Activated CD4-positive, alpha-beta T cell treated with anti-CD3 and anti-CD28 coated beads for 36 hours (primary cell): ENCODE data around the gene PRR16. TPM values are rescaled to one million over a fixed set of nuclear protein-coding genes. Genes with fewer than 3 reads are reported as not detected.

Experiments
- ATAC-seq: fragments of 200-7000 bp; cut with Tn5 transposase; one replicate; pipeline ENCODE4 v1.10.0; 2021; ENCODE audit warnings: mild to moderate bottlenecking, moderate library complexity
- CTCF ChIA-PET: fragments of 350-600 bp; sonication (Branson Sonifier 250); formaldehyde crosslinking; loops from one replicate; lab custom pipeline; 2021; ENCODE audit warnings: antibody characterized with exemption; lab: Charles Lee
- POLR2A ChIA-PET: fragments of 350-600 bp; sonication (Branson Sonifier 250); formaldehyde crosslinking; loops from one replicate; lab custom pipeline; 2021; ENCODE audit warnings: antibody characterized with exemption, inconsistent platforms; lab: Charles Lee
- DNase-seq: peaks from one replicate; pipeline ENCODE4 v3.0.0-alpha.2; 2020
- H3K27ac Mint-ChIP-seq: one replicate; pipeline ENCODE4 v1.8.0; 2021; ENCODE audit warnings: mixed read lengths
- H3K27me3 Mint-ChIP-seq: one replicate; pipeline ENCODE4 v1.8.0; 2021; ENCODE audit warnings: mixed read lengths
- H3K36me3 Mint-ChIP-seq: one replicate; pipeline ENCODE4 v1.8.0; 2021; ENCODE audit warnings: low read depth, mixed read lengths
- H3K4me1 Mint-ChIP-seq: one replicate; pipeline ENCODE4 v1.8.0; 2021; ENCODE audit warnings: mixed read lengths
- H3K4me3 Mint-ChIP-seq: one replicate; pipeline ENCODE4 v1.8.0; 2021; ENCODE audit warnings: mild to moderate bottlenecking, moderate library complexity, mixed read lengths
- H3K9me3 Mint-ChIP-seq: one replicate; pipeline ENCODE4 v1.8.0; 2021; ENCODE audit warnings: low read depth, mixed read lengths
- intact Hi-C, 2 experiments: fragments of 100-400 bp; cut with DNase I in 1 of 2; cut with micrococcal nuclease in 1 of 2; formaldehyde crosslinking; loops; one replicate each; pipeline versions ENCODE4 v1.14.2 to v1.15.1; 2022 to 2024; cut with DNase I, micrococcal nuclease
- total RNA-seq, 2 experiments: library from RNA; stranded (reverse); gene quantifications; one replicate each; pipeline ENCODE4 v1.2.3, GENCODE V29; 2021

Gene PRR16
- total RNA-seq, 2 experiments from 2014 or later: not detected

GRCh38 chr5:120591911-120592310, 127.8 kb downstream of the PRR16 start:
- H3K9me3 Mint-ChIP-seq: peaks cover 2% of the 10 kb centered on the region
- DNase-seq (no peak), ATAC-seq (no peak)
- ChIA-PET CTCF (no interaction called here), POLR2A (interaction anchor here (0.6 kb wide), 1 partner anchor 955 kb away, joined by 5 read pairs; no protein-coding TSS in a partner anchor)
- no peaks in the 10 kb centered on the region for H3K36me3 Mint-ChIP-seq
- H3K27me3 Mint-ChIP-seq: no peaks in the 10 kb centered on the region
- no peak overlapping the region for H3K4me3 Mint-ChIP-seq
- H3K4me1 Mint-ChIP-seq: no peaks in the 10 kb centered on the region
- H3K27ac Mint-ChIP-seq: no peak overlapping the region
- intact Hi-C loops: no loop called here

GRCh38 chr5:120599576-120599975, 135.5 kb downstream of the PRR16 start:
- Mint-ChIP-seq H3K9me3 (peaks cover 10% of the 10 kb centered on the region), H3K4me3 (no peak overlapping the region), H3K4me1 (no peaks in the 10 kb centered on the region), H3K27me3 (no peaks in the 10 kb centered on the region), H3K36me3 (no peaks in the 10 kb centered on the region), H3K27ac (no peak overlapping the region)
- POLR2A ChIA-PET: no interaction called here
- ATAC-seq: no peak
- CTCF ChIA-PET: no interaction called here
- intact Hi-C loops: no loop called here
- DNase-seq: no peak

- Mint-ChIP-seq H3K27me3 (no peaks in the 10 kb centered on the region), H3K36me3 (no peaks in the 10 kb centered on the region), H3K9me3 (peaks cover 11% of the 10 kb centered on the region), H3K27ac (no peak overlapping the region), H3K4me3 (no peak overlapping the region), H3K4me1 (no peaks in the 10 kb centered on the region)
- POLR2A ChIA-PET: no interaction called here
- intact Hi-C loops: no loop called here
- CTCF ChIA-PET: no interaction called here
- no peak for ATAC-seq
- DNase-seq: no peak
Observed at GRCh38 chr5:120600639-120601038, 136.5 kb downstream of the PRR16 start.

GRCh38 chr5:120602033-120602432, 137.9 kb downstream of the PRR16 start:
- ChIA-PET CTCF (no interaction called here), POLR2A (no interaction called here)

GRCh38 chr5:120604884-120605283, 140.8 kb downstream of the PRR16 start:
- H3K36me3 Mint-ChIP-seq: no peaks in the 10 kb centered on the region
- DNase-seq (no peak), ATAC-seq (no peak)
- peaks cover 11% of the 10 kb centered on the region for H3K9me3 Mint-ChIP-seq
- no peak overlapping the region for H3K4me3 Mint-ChIP-seq
- POLR2A ChIA-PET: no interaction called here
- intact Hi-C loops: no loop called here
- CTCF ChIA-PET: no interaction called here
- no peak overlapping the region for H3K27ac Mint-ChIP-seq
- no peaks in the 10 kb centered on the region for H3K27me3 Mint-ChIP-seq
- no peaks in the 10 kb centered on the region for H3K4me1 Mint-ChIP-seq

More at GRCh38 chr5:120602033-120602432, 137.9 kb downstream of the PRR16 start:
- DNase-seq (no peak), ATAC-seq (no peak)
- Mint-ChIP-seq H3K36me3 (no peaks in the 10 kb centered on the region), H3K4me3 (no peak overlapping the region), H3K4me1 (no peaks in the 10 kb centered on the region), H3K27me3 (no peaks in the 10 kb centered on the region), H3K9me3 (peaks cover 11% of the 10 kb centered on the region), H3K27ac (no peak overlapping the region)
- intact Hi-C loops: no loop called here

- DNase-seq (no peak), ATAC-seq (no peak)
- H3K27me3 Mint-ChIP-seq: no peaks in the 10 kb centered on the region
- no peaks in the 10 kb centered on the region for H3K36me3 Mint-ChIP-seq
- ChIA-PET POLR2A (no interaction called here), CTCF (no interaction called here)
- H3K4me1 Mint-ChIP-seq: no peaks in the 10 kb centered on the region
- no peak overlapping the region for H3K4me3 Mint-ChIP-seq
- no peak overlapping the region for H3K27ac Mint-ChIP-seq
- intact Hi-C loops: no loop called here
- peaks cover 11% of the 10 kb centered on the region for H3K9me3 Mint-ChIP-seq
Observed at GRCh38 chr5:120605325-120606079, 141.4 kb downstream of the PRR16 start.

GRCh38 chr5:120609570-120609969, 145.5 kb downstream of the PRR16 start:
- DNase-seq (no peak), ATAC-seq (no peak)
- Mint-ChIP-seq H3K36me3 (no peaks in the 10 kb centered on the region), H3K9me3 (peaks cover 1% of the 10 kb centered on the region), H3K4me1 (no peaks in the 10 kb centered on the region), H3K27ac (no peak overlapping the region), H3K27me3 (no peaks in the 10 kb centered on the region), H3K4me3 (no peak overlapping the region)
- ChIA-PET CTCF (no interaction called here), POLR2A (interaction anchor here (0.6 kb wide), 1 partner anchor 714 kb away, joined by 3 read pairs; no protein-coding TSS in a partner anchor)
- intact Hi-C loops: no loop called here

- ChIA-PET CTCF (no interaction called here), POLR2A (no interaction called here)
- Mint-ChIP-seq H3K27me3 (no peaks in the 10 kb centered on the region), H3K4me1 (no peaks in the 10 kb centered on the region), H3K36me3 (no peaks in the 10 kb centered on the region), H3K27ac (no peak overlapping the region), H3K9me3 (no peaks in the 10 kb centered on the region), H3K4me3 (no peak overlapping the region)
- ATAC-seq: no peak
- DNase-seq: no peak
- intact Hi-C loops: no loop called here
Observed at GRCh38 chr5:120610145-120610544, 146.0 kb downstream of the PRR16 start.

- no peak overlapping the region for H3K4me3 Mint-ChIP-seq
Observed at GRCh38 chr5:120613729-120614128, 149.6 kb downstream of the PRR16 start.

GRCh38 chr5:120614531-120615180, 150.6 kb downstream of the PRR16 start:
- intact Hi-C loops: no loop called here
- H3K9me3 Mint-ChIP-seq: peaks cover 1% of the 10 kb centered on the region
- ATAC-seq (no peak), DNase-seq (no peak)
- no peak overlapping the region for H3K4me3 Mint-ChIP-seq
- H3K27ac Mint-ChIP-seq: no peak overlapping the region
- H3K4me1 Mint-ChIP-seq: no peaks in the 10 kb centered on the region
- H3K27me3 Mint-ChIP-seq: no peaks in the 10 kb centered on the region
- POLR2A ChIA-PET: no interaction called here
- no peaks in the 10 kb centered on the region for H3K36me3 Mint-ChIP-seq
- CTCF ChIA-PET: no interaction called here

More at GRCh38 chr5:120613729-120614128, 149.6 kb downstream of the PRR16 start:
- ChIA-PET POLR2A (no interaction called here), CTCF (no interaction called here)
- no peak for ATAC-seq
- H3K36me3 Mint-ChIP-seq: no peaks in the 10 kb centered on the region
- intact Hi-C loops: no loop called here
- H3K9me3 Mint-ChIP-seq: peaks cover 1% of the 10 kb centered on the region
- no peaks in the 10 kb centered on the region for H3K4me1 Mint-ChIP-seq
- no peaks in the 10 kb centered on the region for H3K27me3 Mint-ChIP-seq
- DNase-seq: no peak
- no peak overlapping the region for H3K27ac Mint-ChIP-seq

- Mint-ChIP-seq H3K27me3 (no peaks in the 10 kb centered on the region), H3K9me3 (peaks cover 1% of the 10 kb centered on the region), H3K36me3 (no peaks in the 10 kb centered on the region), H3K4me3 (no peak overlapping the region), H3K27ac (no peak overlapping the region), H3K4me1 (no peaks in the 10 kb centered on the region)
- ATAC-seq (no peak), DNase-seq (no peak)
- intact Hi-C loops: no loop called here
- ChIA-PET POLR2A (no interaction called here), CTCF (no interaction called here)
Observed at GRCh38 chr5:120615967-120616645, 152.0 kb downstream of the PRR16 start.

GRCh38 chr5:120621339-120621738, 157.2 kb downstream of the PRR16 start:
- ChIA-PET CTCF (no interaction called here), POLR2A (no interaction called here)
- intact Hi-C loops: no loop called here
- H3K4me3 Mint-ChIP-seq: no peak overlapping the region
- H3K27me3 Mint-ChIP-seq: no peaks in the 10 kb centered on the region
- H3K27ac Mint-ChIP-seq: no peak overlapping the region
- DNase-seq (no peak), ATAC-seq (no peak)
- H3K4me1 Mint-ChIP-seq: no peaks in the 10 kb centered on the region
- H3K36me3 Mint-ChIP-seq: no peaks in the 10 kb centered on the region
- peaks cover 6% of the 10 kb centered on the region for H3K9me3 Mint-ChIP-seq
